SK-N-MC (cell line): Measurements from ENCODE around the gene GRIK3.
A peak's percentile ranks its signal among the peaks of the same experiment; 100 is the strongest.

Source experiments
- DNase-seq: peaks from one replicate; pipeline ENCODE4 v3.0.0-alpha.2; 2011; ENCODE audit warnings: low read depth, low spot score
- H3K27ac ChIP-seq: fragments of 200-600 bp; sonication (generic); 2 replicates; pipeline ENCODE4 v1.5.1; 2016; ENCODE audit warnings: mixed run types
- H3K36me3 ChIP-seq: fragments of 200-600 bp; sonication (generic); 2 replicates; pipeline ENCODE4 v1.6.1; 2017; ENCODE audit warnings: antibody characterized with exemption, low read length, mixed read lengths; ENCODE audit not compliant: insufficient read depth
- H3K4me3 ChIP-seq: fragments of 200-600 bp; sonication (generic); 2 replicates; pipeline ENCODE4 v1.5.1; 2016
- H3K9ac ChIP-seq: fragments of 200-600 bp; sonication (generic); 2 replicates; pipeline ENCODE4 v1.8.0; 2017; ENCODE audit warnings: mixed run types, mixed read lengths; ENCODE audit not compliant: insufficient read length
- H3K9me3 ChIP-seq: fragments of 200-600 bp; sonication (generic); 2 replicates; pipeline ENCODE4 v1.6.1; 2017; ENCODE audit warnings: low read depth, mild to moderate bottlenecking, antibody characterized with exemption, low read length, moderate library complexity, mixed read lengths
- EZH2 ChIP-seq: fragments of 200-600 bp; sonication (generic); IDR thresholded peaks from one replicate; pipeline ENCODE4 v1.6.1; 2017; ENCODE audit warnings: antibody characterized with exemption
- FOXP2 ChIP-seq: optimal IDR thresholded peaks from 2 replicates; pipeline ENCODE3; 2011; ENCODE audit warnings: mild to moderate bottlenecking, moderate library complexity; ENCODE audit not compliant: insufficient read depth; ENCODE audit errors: extremely low read length, control extremely low read depth
- POLR2AphosphoS5 ChIP-seq: IDR thresholded peaks from 2 replicates; pipeline ENCODE4 v1.6.1; 2012; ENCODE audit warnings: mild to moderate bottlenecking, low read depth, low read length, borderline replicate concordance

The GRIK3 gene

GRCh38 chr1:36971852-36972618 is 62.3 kb downstream of the GRIK3 start:
- DNase-seq, result no peak
- Histone ChIP-seq H3K27ac (no peak overlapping the region), H3K9ac (no peak overlapping the region), H3K4me3 (no peak overlapping the region), H3K9me3 (no peaks in the 10 kb centered on the region), H3K36me3 (no peaks in the 10 kb centered on the region; the same call in 1 of the 2 replicates)
- TF ChIP-seq FOXP2 (no peak), POLR2AphosphoS5 (no peak), EZH2 (no peak)

GRCh38 chr1:36968730-36969129 is 65.6 kb downstream of the GRIK3 start:
- Histone ChIP-seq H3K9ac (no peak overlapping the region), H3K27ac (no peak overlapping the region), H3K4me3 (no peak overlapping the region), H3K9me3 (no peaks in the 10 kb centered on the region), H3K36me3 (no peaks in the 10 kb centered on the region; the same call in 1 of the 2 replicates)
- TF ChIP-seq POLR2AphosphoS5 (no peak), FOXP2 (no peak), EZH2 (no peak)
- DNase-seq, result no peak

GRCh38 chr1:36966242-36966641 is 68.1 kb downstream of the GRIK3 start:
- Histone ChIP-seq H3K9ac (no peak overlapping the region), H3K9me3 (no peaks in the 10 kb centered on the region), H3K27ac (no peak overlapping the region), H3K4me3 (no peak overlapping the region), H3K36me3 (no peaks in the 10 kb centered on the region)
- TF ChIP-seq EZH2 (no peak), FOXP2 (no peak), POLR2AphosphoS5 (no peak)
- DNase-seq, result no peak

- TF ChIP-seq FOXP2, result no peak
- TF ChIP-seq POLR2AphosphoS5, result 0 out of 2 replicates have a peak, but pooled peaks have one; percentile 12
- Histone ChIP-seq H3K27ac (no peak overlapping the region), H3K36me3 (no peaks in the 10 kb centered on the region), H3K9me3 (no peaks in the 10 kb centered on the region), H3K9ac (no peak overlapping the region), H3K4me3 (no peak overlapping the region)
- no peak for DNase-seq
These were observed 68.8 kb downstream of the GRIK3 start for GRCh38 chr1:36965275-36966159.

- DNase-seq, result no peak
- Histone ChIP-seq H3K9me3 (no peaks in the 10 kb centered on the region), H3K36me3 (no peaks in the 10 kb centered on the region), H3K9ac (no peak overlapping the region), H3K27ac (no peak overlapping the region), H3K4me3 (no peak overlapping the region)
- TF ChIP-seq POLR2AphosphoS5, result no peak
- no peak for TF ChIP-seq EZH2
- TF ChIP-seq FOXP2, result no peak
These were observed 69.5 kb downstream of the GRIK3 start for GRCh38 chr1:36964830-36965229.

GRCh38 chr1:36963006-36963405 is 71.3 kb downstream of the GRIK3 start:
- Histone ChIP-seq H3K9ac (no peak overlapping the region), H3K36me3 (no peaks in the 10 kb centered on the region), H3K4me3 (no peak overlapping the region), H3K27ac (no peak overlapping the region), H3K9me3 (no peaks in the 10 kb centered on the region)
- no peak for TF ChIP-seq POLR2AphosphoS5
- TF ChIP-seq EZH2, result no peak
- TF ChIP-seq FOXP2, result no peak
- no peak for DNase-seq

GRCh38 chr1:36961062-36961615 is 73.2 kb downstream of the GRIK3 start:
- DNase-seq, result no peak
- Histone ChIP-seq H3K27ac (no peak overlapping the region), H3K4me3 (no peak overlapping the region), H3K36me3 (no peaks in the 10 kb centered on the region), H3K9me3 (no peaks in the 10 kb centered on the region), H3K9ac (no peak overlapping the region)
- TF ChIP-seq EZH2 (no peak), FOXP2 (no peak), POLR2AphosphoS5 (no peak)

GRCh38 chr1:36956570-36956969 is 77.7 kb downstream of the GRIK3 start:
- no peak for TF ChIP-seq FOXP2
- TF ChIP-seq EZH2, result no peak
- no peak for TF ChIP-seq POLR2AphosphoS5
- H3K9ac ChIP-seq, result no peak overlapping the region
- H3K9me3 ChIP-seq, result no peaks in the 10 kb centered on the region
- H3K27ac ChIP-seq, result no peak overlapping the region
- DNase-seq, result no peak
- H3K4me3 ChIP-seq, result no peak overlapping the region
- no peaks in the 10 kb centered on the region for H3K36me3 ChIP-seq
